ENCODE measurements around the gene UBE2E1.

The UBE2E1 gene

GRCh38 chr3:23826382-23827064, 20.8 kb downstream of the UBE2E1 start:
- H3K27ac ChIP-seq: no peak overlapping the region
- peaks cover 5 to 9% of the 10 kb centered on the region in 2 experiments for H3K4me1 ChIP-seq (ENCODE audit: control insufficient read depth in 1 of 2, insufficient read depth in 1 of 2, low read depth in 1 of 2, low read length in 1 of 2)
- no peaks in the 10 kb centered on the region for H3K27me3 ChIP-seq
- TF ChIP-seq, protein P1, sequence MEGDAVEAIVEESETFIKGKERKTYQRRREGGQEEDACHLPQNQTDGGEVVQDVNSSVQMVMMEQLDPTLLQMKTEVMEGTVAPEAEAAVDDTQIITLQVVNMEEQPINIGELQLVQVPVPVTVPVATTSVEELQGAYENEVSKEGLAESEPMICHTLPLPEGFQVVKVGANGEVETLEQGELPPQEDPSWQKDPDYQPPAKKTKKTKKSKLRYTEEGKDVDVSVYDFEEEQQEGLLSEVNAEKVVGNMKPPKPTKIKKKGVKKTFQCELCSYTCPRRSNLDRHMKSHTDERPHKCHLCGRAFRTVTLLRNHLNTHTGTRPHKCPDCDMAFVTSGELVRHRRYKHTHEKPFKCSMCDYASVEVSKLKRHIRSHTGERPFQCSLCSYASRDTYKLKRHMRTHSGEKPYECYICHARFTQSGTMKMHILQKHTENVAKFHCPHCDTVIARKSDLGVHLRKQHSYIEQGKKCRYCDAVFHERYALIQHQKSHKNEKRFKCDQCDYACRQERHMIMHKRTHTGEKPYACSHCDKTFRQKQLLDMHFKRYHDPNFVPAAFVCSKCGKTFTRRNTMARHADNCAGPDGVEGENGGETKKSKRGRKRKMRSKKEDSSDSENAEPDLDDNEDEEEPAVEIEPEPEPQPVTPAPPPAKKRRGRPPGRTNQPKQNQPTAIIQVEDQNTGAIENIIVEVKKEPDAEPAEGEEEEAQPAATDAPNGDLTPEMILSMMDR (IDR thresholded peaks at IDR 0.05): no peak
- no peaks in the 10 kb centered on the region for H3K9me3 ChIP-seq
- H3K4me3 ChIP-seq (ENCODE audit: low read depth in 1 of 2, low read length in 1 of 2): no peak overlapping the region
- no peaks in the 10 kb centered on the region for H3K36me3 ChIP-seq

- Histone ChIP-seq H3K27me3 (no peaks in the 10 kb centered on the region), H3K4me1 (ENCODE audit: control insufficient read depth in 1 of 2, insufficient read depth in 1 of 2, low read depth in 1 of 2, low read length in 1 of 2) (peaks cover 5 to 9% of the 10 kb centered on the region in 2 experiments), H3K27ac (peak overlapping the region; percentile 29), H3K4me3 (ENCODE audit: low read depth in 1 of 2, low read length in 1 of 2) (no peak overlapping the region), H3K36me3 (no peaks in the 10 kb centered on the region), H3K9me3 (no peaks in the 10 kb centered on the region)
- TF ChIP-seq, protein P1 (IDR thresholded peaks at IDR 0.05): no peak
Observed at GRCh38 chr3:23829242-23829934, 23.6 kb downstream of the UBE2E1 start.

DNA sequence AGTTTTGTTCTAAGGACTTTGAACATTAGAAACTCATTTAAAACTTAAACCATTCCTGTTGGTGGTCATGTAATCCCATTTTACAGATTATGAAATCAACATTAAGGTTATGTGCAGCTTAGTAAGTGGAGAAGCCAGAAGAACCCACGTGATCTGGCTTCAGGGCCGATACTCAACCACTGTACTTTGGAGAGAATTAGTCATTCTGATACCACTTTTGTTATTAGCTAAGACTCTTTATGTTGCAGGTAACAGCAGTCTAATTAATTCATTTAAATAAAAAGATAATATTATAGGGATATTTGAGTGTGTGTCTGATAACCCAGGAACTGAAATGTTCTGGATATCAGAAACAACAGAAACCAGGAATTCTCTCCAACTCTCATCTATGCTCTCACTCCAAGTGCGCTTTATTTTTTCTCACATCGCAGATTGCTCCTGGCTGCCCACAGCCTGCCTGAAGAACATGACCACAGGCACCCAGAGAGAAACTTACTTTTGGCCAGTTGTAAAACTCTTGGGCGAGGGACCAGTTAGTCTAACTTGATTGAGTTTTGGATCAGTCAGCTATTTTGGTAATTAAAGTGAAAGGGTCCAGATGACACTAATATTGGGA, 25.2 kb downstream of the UBE2E1 start:
- Histone ChIP-seq H3K27ac (no peak overlapping the region), H3K9me3 (no peaks in the 10 kb centered on the region), H3K36me3 (no peaks in the 10 kb centered on the region), H3K4me3 (ENCODE audit: low read depth in 1 of 2, low read length in 1 of 2) (no peak overlapping the region), H3K4me1 (ENCODE audit: control insufficient read depth in 1 of 2, insufficient read depth in 1 of 2, low read depth in 1 of 2, low read length in 1 of 2) (peaks cover 6 to 8% of the 10 kb centered on the region in 2 experiments), H3K27me3 (no peaks in the 10 kb centered on the region)
- TF ChIP-seq, protein P1 (IDR thresholded peaks at IDR 0.05): no peak

GRCh38 chr3:23831517-23832394, 26.0 kb downstream of the UBE2E1 start:
- peaks cover 12 to 13% of the 10 kb centered on the region in 2 experiments for H3K4me1 ChIP-seq (ENCODE audit: control insufficient read depth in 1 of 2, insufficient read depth in 1 of 2, low read depth in 1 of 2, low read length in 1 of 2)
- TF ChIP-seq, protein P1 (IDR thresholded peaks at IDR 0.05): no peak
- H3K27me3 ChIP-seq: no peaks in the 10 kb centered on the region
- no peaks in the 10 kb centered on the region for H3K36me3 ChIP-seq
- no peak overlapping the region for H3K4me3 ChIP-seq (ENCODE audit: low read depth in 1 of 2, low read length in 1 of 2)
- H3K27ac ChIP-seq: no peak overlapping the region
- no peaks in the 10 kb centered on the region for H3K9me3 ChIP-seq

DNA sequence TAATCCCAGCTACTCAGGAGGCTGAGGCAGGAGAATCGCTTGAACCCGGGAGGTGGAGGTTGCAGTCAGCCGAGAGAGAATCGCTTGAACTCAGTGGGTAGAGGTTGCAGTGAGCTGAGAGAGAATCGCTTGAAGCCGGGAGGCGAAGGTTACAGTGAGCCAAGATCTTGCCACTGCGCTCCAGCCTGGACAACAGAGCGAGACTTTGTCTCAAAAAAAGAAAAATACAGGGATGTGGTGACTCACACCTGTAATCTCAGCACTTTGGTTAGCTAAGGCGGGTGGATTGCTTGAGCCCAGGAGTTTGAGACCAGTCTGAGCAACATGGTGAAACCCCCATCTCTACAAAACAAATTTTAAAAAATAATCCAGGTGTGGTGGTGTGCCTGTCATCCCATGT, 26.8 kb downstream of the UBE2E1 start:
- no peak overlapping the region for H3K4me3 ChIP-seq (ENCODE audit: low read depth in 1 of 2, low read length in 1 of 2)
- TF ChIP-seq, protein P1 (IDR thresholded peaks at IDR 0.05): no peak
- no peaks in the 10 kb centered on the region for H3K9me3 ChIP-seq
- no peaks in the 10 kb centered on the region for H3K36me3 ChIP-seq
- H3K27me3 ChIP-seq: no peaks in the 10 kb centered on the region
- peaks cover 13 to 14% of the 10 kb centered on the region in 2 experiments for H3K4me1 ChIP-seq (ENCODE audit: control insufficient read depth in 1 of 2, insufficient read depth in 1 of 2, low read depth in 1 of 2, low read length in 1 of 2)
- H3K27ac ChIP-seq: no peak overlapping the region
